Fibroblast of lung (primary cell): Measurements from ENCODE around the gene USP47. TPM values are rescaled to one million over a fixed set of nuclear protein-coding genes. Genes with fewer than 3 reads are reported as not detected.

Experiments used
- DNase-seq, 2 donors: peaks; one replicate each; pipeline versions ENCODE4 v3.0.0 to v3.0.0-alpha.2; 2010; ENCODE audit warnings: low read depth in 2 of 2
- H2AFZ ChIP-seq: 2 replicates; pipeline ENCODE4 v1.5.1; 2012; ENCODE audit warnings: low read length, control low read depth, inconsistent platforms
- H3K27ac ChIP-seq: 2 replicates; pipeline ENCODE4 v1.5.1; 2011; ENCODE audit warnings: low read length, control low read depth; ENCODE audit not compliant: insufficient read depth
- H3K27me3 ChIP-seq: 2 replicates; pipeline ENCODE4 v1.5.1; 2011; ENCODE audit warnings: mild to moderate bottlenecking, low read length; ENCODE audit not compliant: control insufficient read depth, insufficient read depth
- H3K36me3 ChIP-seq: 2 replicates; pipeline ENCODE4 v1.5.1; 2011; ENCODE audit warnings: low read length; ENCODE audit not compliant: control insufficient read depth, insufficient read depth
- H3K4me1 ChIP-seq: 2 replicates; pipeline ENCODE4 v1.5.1; 2011; ENCODE audit warnings: low read length; ENCODE audit not compliant: control insufficient read depth, insufficient read depth; ENCODE audit errors: extremely low read depth
- H3K4me2 ChIP-seq: 2 replicates; pipeline ENCODE4 v1.5.1; 2011; ENCODE audit warnings: low read length, control low read depth; ENCODE audit not compliant: insufficient read depth; ENCODE audit errors: extremely low read depth
- H3K4me3 ChIP-seq, 4 experiments: fragments of 200-600 bp in 1 of 4; sonication (generic) in 1 of 4; replicated peaks in 1 of 4; 2 replicates each; pipeline ENCODE4 v1.5.1; 2011 to 2016; ENCODE audit warnings: low read length in 4 of 4, low read depth in 3 of 4, mild to moderate bottlenecking in 3 of 4, control low read depth in 2 of 4, inconsistent platforms in 1 of 4, mixed read lengths in 1 of 4; ENCODE audit not compliant: insufficient read depth in 1 of 4; ENCODE audit errors: control extremely low read depth in 1 of 4
- H3K79me2 ChIP-seq: 2 replicates; pipeline ENCODE4 v1.5.1; 2012; ENCODE audit warnings: mild to moderate bottlenecking, low read length, inconsistent platforms; ENCODE audit not compliant: control insufficient read depth, insufficient read depth
- H3K9ac ChIP-seq: 2 replicates; pipeline ENCODE4 v1.5.1; 2011; ENCODE audit warnings: mild to moderate bottlenecking, low read length, control low read depth; ENCODE audit not compliant: insufficient read depth
- H3K9me3 ChIP-seq: 2 replicates; pipeline ENCODE4 v1.5.1; 2012; ENCODE audit warnings: low read depth, low read length; ENCODE audit not compliant: control insufficient read depth, insufficient read depth
- H4K20me1 ChIP-seq: 2 replicates; pipeline ENCODE4 v1.5.1; 2011; ENCODE audit warnings: low read length; ENCODE audit not compliant: control insufficient read depth, insufficient read depth; ENCODE audit errors: extremely low read depth
- EZH2 ChIP-seq: IDR thresholded peaks from 2 replicates; pipeline ENCODE4 v1.5.1; 2012; ENCODE audit warnings: low read length, control low read depth, mild to moderate bottlenecking; ENCODE audit errors: missing control alignments
- polyA plus RNA-seq, 2 donors: library from polyadenylated mRNA; depleted of rRNA in 1 of 2; stranded (reverse) in 1 of 2; unstranded in 1 of 2; fragments of >200 nt; gene quantifications; 2 replicates each; pipeline ENCODE4 v1.2.1, GENCODE V29; 2011 to 2012; ENCODE audit warnings: missing spikeins in 1 of 2
- total RNA-seq: library from RNA; depleted of rRNA; stranded (reverse); fragments of >200 nt; gene quantifications from 2 replicates; pipeline ENCODE4 v1.2.1, GENCODE V29; 2014
- TF ChIP-seq, protein P1 (sequence below), 2 donors: IDR thresholded peaks in 1 of 2; conservative IDR thresholded peaks in 1 of 2; 1 replicate in 1 of 2; 2 replicates in 1 of 2; pipeline ENCODE4 v1.5.1; 2011 to 2012; ENCODE audit warnings: low read length in 2 of 2, control low read depth in 1 of 2, inconsistent platforms in 1 of 2, low read depth in 1 of 2, mild to moderate bottlenecking in 1 of 2

USP47 gene
- total and polyA plus RNA-seq, 2 donors (not counting 1 experiment from before 2014, with no cell fraction given) = 40.3 to 162 TPM

DNA sequence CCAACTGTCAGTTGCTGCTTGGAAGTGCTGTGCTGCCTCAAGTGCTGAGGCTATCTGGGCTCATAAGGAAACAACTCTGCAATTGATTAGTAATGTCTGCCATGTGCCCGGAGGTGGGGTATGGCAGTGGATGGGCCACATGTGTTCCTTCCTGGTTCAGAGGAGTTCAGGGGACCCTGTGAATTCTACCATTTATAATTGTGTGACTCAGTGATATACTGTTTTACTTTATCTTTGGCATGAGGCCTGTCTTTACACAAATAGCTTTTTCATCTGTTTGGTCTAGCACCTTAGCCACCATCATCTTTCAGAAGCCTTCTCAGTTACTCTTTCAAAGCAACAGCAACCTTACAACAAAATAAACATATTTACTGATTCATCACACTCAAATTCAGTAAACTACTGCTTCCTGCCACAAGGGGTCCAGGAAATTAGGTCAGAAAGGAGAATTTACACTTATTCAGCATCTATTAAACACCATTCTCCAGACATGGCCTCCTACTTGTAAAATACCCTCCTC, 145.8 kb downstream of the USP47 start:
- Histone ChIP-seq H3K79me2 (peaks cover 13% of the 10 kb centered on the region), H3K4me1 (peaks cover 62% of the 10 kb centered on the region), H2AFZ (no peak overlapping the region), H3K4me2 (no peak overlapping the region), H3K4me3 (no peak overlapping the region), H3K9ac (no peak overlapping the region), H3K9me3 (no peaks in the 10 kb centered on the region), H3K36me3 (peaks cover 4% of the 10 kb centered on the region), H3K27me3 (no peaks in the 10 kb centered on the region), H3K27ac (peak overlapping the region; percentile 57), H4K20me1 (no peaks in the 10 kb centered on the region)
- peak; percentile 57 to 89 for DNase-seq
- no peak for TF ChIP-seq EZH2
- TF ChIP-seq, protein P1, sequence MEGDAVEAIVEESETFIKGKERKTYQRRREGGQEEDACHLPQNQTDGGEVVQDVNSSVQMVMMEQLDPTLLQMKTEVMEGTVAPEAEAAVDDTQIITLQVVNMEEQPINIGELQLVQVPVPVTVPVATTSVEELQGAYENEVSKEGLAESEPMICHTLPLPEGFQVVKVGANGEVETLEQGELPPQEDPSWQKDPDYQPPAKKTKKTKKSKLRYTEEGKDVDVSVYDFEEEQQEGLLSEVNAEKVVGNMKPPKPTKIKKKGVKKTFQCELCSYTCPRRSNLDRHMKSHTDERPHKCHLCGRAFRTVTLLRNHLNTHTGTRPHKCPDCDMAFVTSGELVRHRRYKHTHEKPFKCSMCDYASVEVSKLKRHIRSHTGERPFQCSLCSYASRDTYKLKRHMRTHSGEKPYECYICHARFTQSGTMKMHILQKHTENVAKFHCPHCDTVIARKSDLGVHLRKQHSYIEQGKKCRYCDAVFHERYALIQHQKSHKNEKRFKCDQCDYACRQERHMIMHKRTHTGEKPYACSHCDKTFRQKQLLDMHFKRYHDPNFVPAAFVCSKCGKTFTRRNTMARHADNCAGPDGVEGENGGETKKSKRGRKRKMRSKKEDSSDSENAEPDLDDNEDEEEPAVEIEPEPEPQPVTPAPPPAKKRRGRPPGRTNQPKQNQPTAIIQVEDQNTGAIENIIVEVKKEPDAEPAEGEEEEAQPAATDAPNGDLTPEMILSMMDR (conservative IDR thresholded peaks at IDR 0.05 in 1 of 2, IDR thresholded peaks at IDR 0.05 in 1 of 2; ENCODE audit: low read depth in 1 of 2, low read length in 2 of 2) = peak; percentile 48 to 54

DNA sequence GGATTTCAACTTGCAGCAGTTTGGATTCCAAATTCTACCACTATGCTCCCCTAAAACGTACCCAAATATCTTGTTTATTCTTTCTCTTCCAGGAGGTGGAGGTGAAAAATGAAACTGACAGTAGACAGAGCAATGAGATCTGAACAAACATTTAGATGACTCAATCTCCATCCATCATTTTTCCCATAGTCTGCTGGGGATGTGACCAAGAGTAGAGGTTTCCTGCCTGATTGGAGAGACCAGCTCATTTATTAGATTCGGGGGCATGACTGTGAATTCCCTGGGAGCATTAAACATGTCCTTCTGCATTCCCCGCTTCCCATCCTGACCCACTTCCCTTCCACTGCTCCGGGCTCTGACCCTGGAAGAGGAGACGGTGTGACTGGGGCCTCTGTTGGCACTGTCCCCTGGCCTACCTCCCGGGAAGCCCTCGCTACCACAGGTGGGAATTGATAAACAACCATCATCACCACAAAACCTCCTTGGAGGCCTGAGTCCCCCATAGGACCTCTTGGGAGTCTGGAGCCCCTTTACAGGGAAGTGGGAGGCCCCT, 146.4 kb downstream of the USP47 start:
- Histone ChIP-seq H2AFZ (no peak overlapping the region), H3K27me3 (no peaks in the 10 kb centered on the region), H3K79me2 (peaks cover 13% of the 10 kb centered on the region), H3K4me3 (no peak overlapping the region), H3K4me1 (peaks cover 59% of the 10 kb centered on the region), H3K4me2 (peak overlapping the region; percentile 51), H4K20me1 (no peaks in the 10 kb centered on the region), H3K27ac (peak overlapping the region; percentile 57), H3K36me3 (peaks cover 4% of the 10 kb centered on the region), H3K9me3 (no peaks in the 10 kb centered on the region), H3K9ac (no peak overlapping the region)
- TF ChIP-seq, protein P1 (conservative IDR thresholded peaks at IDR 0.05 in 1 of 2, IDR thresholded peaks at IDR 0.05 in 1 of 2; ENCODE audit: low read depth in 1 of 2, low read length in 2 of 2) = no peak
- no peak for TF ChIP-seq EZH2
- DNase-seq = peak; percentile 48 to 86

DNA sequence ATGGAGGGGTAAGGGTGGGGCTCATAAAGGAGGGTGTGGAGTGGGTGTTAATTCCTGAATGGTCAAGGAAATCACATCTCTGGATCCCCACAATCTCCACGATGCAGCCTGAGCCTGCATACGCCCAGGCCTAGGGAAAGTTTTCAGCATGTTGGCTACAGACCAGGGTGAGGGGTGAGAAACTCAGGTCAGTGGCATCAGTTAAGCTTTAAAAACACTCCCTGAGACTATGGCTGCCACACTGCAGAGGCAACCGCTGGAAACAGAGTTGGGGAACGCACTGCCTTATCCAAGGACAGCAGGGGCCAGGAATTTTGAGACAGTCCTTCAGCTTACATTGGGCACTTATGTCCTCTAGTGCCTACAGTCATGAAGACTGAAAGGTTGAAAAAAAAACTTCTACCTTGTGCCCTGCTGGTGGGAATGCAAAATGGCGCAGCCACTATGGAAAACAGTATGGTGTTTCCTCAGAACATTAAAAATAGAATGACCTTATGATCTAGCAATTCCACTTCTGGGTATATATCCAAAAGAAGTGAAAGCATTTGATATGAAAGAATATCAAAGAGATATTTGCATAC, 147.0 kb downstream of the USP47 start:
- Histone ChIP-seq H2AFZ (no peak overlapping the region), H3K36me3 (peaks cover 4% of the 10 kb centered on the region), H3K79me2 (peaks cover 13% of the 10 kb centered on the region), H4K20me1 (no peaks in the 10 kb centered on the region), H3K9me3 (no peaks in the 10 kb centered on the region), H3K9ac (no peak overlapping the region), H3K4me3 (no peak overlapping the region), H3K4me2 (peak overlapping the region; percentile 51), H3K4me1 (peaks cover 56% of the 10 kb centered on the region), H3K27ac (peak overlapping the region; percentile 57), H3K27me3 (no peaks in the 10 kb centered on the region)
- TF ChIP-seq EZH2 = no peak
- TF ChIP-seq, protein P1 (conservative IDR thresholded peaks at IDR 0.05 in 1 of 2, IDR thresholded peaks at IDR 0.05 in 1 of 2; ENCODE audit: low read depth in 1 of 2, low read length in 2 of 2) = peak in 1 of 2 donors; percentile 6
- DNase-seq = no peak
